GM12864 (cell line): ENCODE measurements around the gene NEUROG1.

Experiments used
- DNase-seq: peaks from one replicate; pipeline ENCODE4 v3.0.0-alpha.2; 2011; ENCODE audit warnings: low read depth
- H3K4me3 ChIP-seq: 2 replicates; pipeline ENCODE4 v1.5.1; 2011; ENCODE audit warnings: mild to moderate bottlenecking, low read depth, low read length, control low read depth
- CTCF ChIP-seq: IDR thresholded peaks from 2 replicates; pipeline ENCODE4 v1.5.1; 2011; ENCODE audit warnings: low read depth, mild to moderate bottlenecking, moderate library complexity, low read length, control low read depth, inconsistent platforms; ENCODE audit errors: missing control alignments

Gene NEUROG1

GRCh38 chr5:135564331-135564730, 28.6 kb upstream of the NEUROG1 start:
- no peak for TF ChIP-seq CTCF
- DNase-seq, result no peak
- H3K4me3 ChIP-seq, result no peak overlapping the region

- H3K4me3 ChIP-seq, result no peak overlapping the region
- no peak for TF ChIP-seq CTCF
- no peak for DNase-seq
Observed at GRCh38 chr5:135561266-135561665, 25.5 kb upstream of the NEUROG1 start.

GRCh38 chr5:135560858-135561257, 25.1 kb upstream of the NEUROG1 start:
- peak; percentile 85 for TF ChIP-seq CTCF
- peak; percentile 33 for DNase-seq
- H3K4me3 ChIP-seq, result no peak overlapping the region

GRCh38 chr5:135559354-135559753, 23.6 kb upstream of the NEUROG1 start:
- H3K4me3 ChIP-seq, result no peak overlapping the region
- DNase-seq, result no peak
- no peak for TF ChIP-seq CTCF

GRCh38 chr5:135557076-135557838, 21.5 kb upstream of the NEUROG1 start:
- DNase-seq, result no peak
- no peak for TF ChIP-seq CTCF
- H3K4me3 ChIP-seq, result no peak overlapping the region

- TF ChIP-seq CTCF, result no peak
- DNase-seq, result no peak
- no peak overlapping the region for H3K4me3 ChIP-seq
Observed at GRCh38 chr5:135556620-135557019, 20.9 kb upstream of the NEUROG1 start.

GRCh38 chr5:135555530-135555929, 19.8 kb upstream of the NEUROG1 start:
- no peak for DNase-seq

More at GRCh38 chr5:135555530-135555929, 19.8 kb upstream of the NEUROG1 start:
- no peak for TF ChIP-seq CTCF
- H3K4me3 ChIP-seq, result no peak overlapping the region
